Activated naive CD8-positive, alpha-beta T cell (primary cell): Measurements from ENCODE around the gene DOP1B.
"Not testable (repeated sequence)": the region's sequence is repeated elsewhere in the genome, so short reads cannot be mapped to it uniquely, and the experiment has no call there.

Experiments used
- H3K27ac Mint-ChIP-seq: one replicate; pipeline ENCODE4 v1.8.0; 2021; ENCODE audit warnings: mixed read lengths
- H3K27me3 Mint-ChIP-seq: one replicate; pipeline ENCODE4 v1.8.0; 2021; ENCODE audit warnings: mixed read lengths
- H3K36me3 Mint-ChIP-seq: one replicate; pipeline ENCODE4 v1.8.0; 2021; ENCODE audit warnings: mixed read lengths
- H3K4me1 Mint-ChIP-seq: one replicate; pipeline ENCODE4 v1.8.0; 2021; ENCODE audit warnings: low read depth, mixed read lengths
- H3K4me3 Mint-ChIP-seq: one replicate; pipeline ENCODE4 v1.8.0; 2021; ENCODE audit warnings: mild to moderate bottlenecking, mixed read lengths
- H3K9me3 Mint-ChIP-seq: one replicate; pipeline ENCODE4 v1.8.0; 2021; ENCODE audit warnings: low read depth, mixed read lengths

Gene DOP1B

DNA sequence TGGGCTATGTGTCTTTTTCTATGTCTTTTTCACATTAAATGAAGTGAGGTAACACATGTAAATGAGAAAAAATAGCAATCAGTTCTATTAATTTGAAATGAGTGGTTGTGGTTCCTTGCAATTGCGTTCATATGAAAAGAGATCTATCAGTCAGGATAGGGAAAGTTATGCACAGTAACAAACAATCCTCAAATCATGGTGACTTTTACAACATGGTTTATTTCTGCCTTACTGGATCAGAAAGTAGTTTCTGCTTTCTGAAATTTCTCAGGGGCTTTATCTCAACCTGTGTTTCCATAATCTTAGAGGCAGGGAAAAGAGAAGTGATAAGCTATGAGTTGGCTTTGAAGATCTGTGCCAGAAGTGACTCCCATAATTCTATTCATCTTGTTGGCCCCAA is 39.0 kb downstream of the DOP1B start:
- Mint-ChIP-seq H3K36me3 (peaks cover 17% of the 10 kb centered on the region), H3K27ac (no peak overlapping the region), H3K4me3 (no peak overlapping the region), H3K4me1 (no peaks in the 10 kb centered on the region), H3K27me3 (no peaks in the 10 kb centered on the region), H3K9me3 (no peaks in the 10 kb centered on the region)

DNA sequence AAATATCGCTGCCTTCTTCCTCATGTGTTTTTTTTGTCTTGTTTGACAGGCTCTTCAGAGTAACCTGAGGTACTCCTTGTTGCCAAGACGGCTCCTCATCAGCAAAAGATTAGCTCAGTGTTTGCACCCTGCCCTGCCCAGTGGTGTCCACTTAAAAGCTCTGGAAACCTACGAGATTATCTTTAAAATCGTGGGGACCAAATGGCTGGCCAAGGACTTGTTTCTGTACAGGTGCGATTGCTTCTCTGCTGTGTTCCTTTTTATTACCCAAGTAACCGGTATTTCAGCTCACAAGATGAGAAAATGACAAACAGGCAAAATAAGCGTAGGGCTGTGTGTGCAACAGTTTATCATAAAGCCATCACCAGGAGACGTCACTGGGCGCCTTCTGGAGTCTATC is 42.4 kb downstream of the DOP1B start:
- Mint-ChIP-seq H3K36me3 (peaks cover 16% of the 10 kb centered on the region), H3K9me3 (no peaks in the 10 kb centered on the region), H3K4me1 (peaks cover 11% of the 10 kb centered on the region)

DNA sequence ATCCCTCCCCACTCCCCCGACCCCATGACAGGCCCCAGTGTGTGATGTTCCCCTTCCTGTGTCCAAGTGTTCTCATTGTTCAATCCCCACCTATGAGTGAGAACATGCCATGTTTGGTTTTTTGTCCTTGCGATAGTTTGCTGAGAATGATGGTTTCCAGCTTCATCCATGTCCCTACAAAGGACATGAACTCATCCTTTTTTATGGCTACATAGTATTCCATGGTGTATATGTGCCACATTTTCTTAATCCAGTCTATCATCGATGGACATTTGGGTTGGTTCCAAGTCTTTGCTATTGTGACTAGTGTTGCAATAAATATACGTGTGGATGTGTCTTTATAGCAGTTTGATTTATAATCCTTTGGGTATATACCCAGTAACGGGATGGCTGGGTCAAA is 43.0 kb downstream of the DOP1B start:
- Mint-ChIP-seq H3K4me1 (peaks cover 12% of the 10 kb centered on the region), H3K36me3 (peaks cover 16% of the 10 kb centered on the region)
- H3K9me3 Mint-ChIP-seq, H3K4me3 Mint-ChIP-seq, H3K27me3 Mint-ChIP-seq, H3K27ac Mint-ChIP-seq: not testable (repeated sequence)

More for the DNA sequence above, 42.4 kb downstream of the DOP1B start:
- Mint-ChIP-seq H3K27ac (no peak overlapping the region), H3K4me3 (no peak overlapping the region), H3K27me3 (no peaks in the 10 kb centered on the region)

DNA sequence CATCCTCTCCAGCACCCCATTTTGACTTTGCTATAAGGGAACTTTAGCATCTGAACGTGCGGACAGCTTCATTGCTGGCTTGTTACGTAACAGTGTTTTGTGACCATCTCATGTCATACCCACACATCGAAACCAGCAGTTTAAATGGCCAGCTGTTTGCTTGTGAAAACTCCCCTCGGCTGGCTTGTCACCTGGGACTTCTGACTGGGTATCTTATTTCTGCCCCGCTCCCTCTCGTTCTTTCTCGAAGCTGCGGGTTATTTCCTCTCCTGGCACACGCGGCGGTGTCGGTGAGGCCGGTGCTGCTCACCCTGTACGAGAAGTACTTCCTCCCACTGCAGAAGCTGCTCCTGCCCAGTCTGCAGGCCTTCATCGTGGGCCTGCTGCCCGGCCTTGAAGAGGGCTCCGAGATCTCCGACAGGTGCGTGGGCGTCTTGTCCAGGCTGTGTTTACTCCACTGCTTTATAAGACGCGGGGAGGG is 43.5 kb downstream of the DOP1B start:
- H3K4me3 Mint-ChIP-seq: no peak overlapping the region
- no peak overlapping the region for H3K27ac Mint-ChIP-seq
- peaks cover 16% of the 10 kb centered on the region for H3K36me3 Mint-ChIP-seq
- H3K4me1 Mint-ChIP-seq: peaks cover 12% of the 10 kb centered on the region
- no peaks in the 10 kb centered on the region for H3K27me3 Mint-ChIP-seq
- no peaks in the 10 kb centered on the region for H3K9me3 Mint-ChIP-seq

DNA sequence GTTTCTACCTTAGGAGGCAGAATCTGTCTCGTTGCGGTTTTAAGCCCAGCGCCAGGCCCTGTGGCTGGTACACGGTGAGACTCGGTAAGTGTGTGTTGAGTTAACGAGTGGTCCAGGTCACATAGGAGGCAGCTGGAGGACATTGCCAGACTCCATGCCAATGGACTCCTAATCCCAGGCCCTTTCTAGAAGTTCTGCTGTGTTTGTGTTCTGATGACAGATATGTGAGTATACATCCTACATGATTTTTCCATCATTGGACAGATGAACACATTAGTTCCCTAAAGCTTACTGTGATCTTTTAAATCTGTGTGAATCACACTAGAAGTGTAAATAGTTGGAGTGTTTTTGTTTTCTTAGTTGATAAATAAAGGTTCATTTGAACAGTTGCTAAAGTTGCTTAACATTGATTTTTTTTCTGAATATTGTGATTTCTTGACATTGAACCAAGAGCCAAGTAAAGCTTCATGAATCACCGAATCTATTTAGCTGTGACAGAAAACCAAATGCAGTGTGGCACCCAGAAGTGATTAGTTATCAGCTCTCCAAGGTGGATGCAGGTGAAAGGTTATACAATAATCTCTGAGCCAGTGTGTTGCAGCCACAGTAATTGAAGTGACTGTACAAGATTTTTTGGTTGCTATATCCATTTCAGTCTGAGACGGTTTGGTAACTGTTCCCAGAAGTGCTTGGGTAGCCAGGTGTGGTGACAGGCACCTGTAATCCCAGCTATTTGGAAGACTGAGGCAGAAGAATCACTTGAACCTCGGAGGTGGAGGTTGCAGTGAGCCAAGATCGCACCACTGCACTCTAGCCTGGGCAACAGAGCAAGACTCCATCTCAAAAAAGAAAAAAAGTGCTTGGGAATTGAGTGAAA is 46.3 kb downstream of the DOP1B start:
- peaks cover 14% of the 10 kb centered on the region for H3K4me1 Mint-ChIP-seq
- H3K36me3 Mint-ChIP-seq: peaks cover 15% of the 10 kb centered on the region
- H3K27ac Mint-ChIP-seq: no peak overlapping the region
- H3K27me3 Mint-ChIP-seq: no peaks in the 10 kb centered on the region
- H3K9me3 Mint-ChIP-seq: no peaks in the 10 kb centered on the region
- H3K4me3 Mint-ChIP-seq: no peak overlapping the region

DNA sequence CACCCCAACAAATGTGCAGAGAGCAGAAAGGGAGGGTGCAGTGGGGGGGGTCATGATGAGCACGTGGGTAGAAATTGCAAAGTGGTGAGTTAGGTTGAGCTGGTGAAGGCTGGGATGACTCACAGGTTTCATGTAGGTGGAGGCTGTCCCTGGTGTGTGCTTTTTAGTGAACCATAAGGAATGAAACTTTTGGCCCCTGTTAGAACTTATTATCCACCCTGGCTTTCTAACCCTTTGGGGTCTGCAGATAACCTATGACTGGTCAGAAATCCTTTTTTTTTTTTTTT is 46.9 kb downstream of the DOP1B start:
- H3K27ac Mint-ChIP-seq: no peak overlapping the region
- H3K9me3 Mint-ChIP-seq: no peaks in the 10 kb centered on the region
- H3K36me3 Mint-ChIP-seq: peaks cover 14% of the 10 kb centered on the region
- peaks cover 14% of the 10 kb centered on the region for H3K4me1 Mint-ChIP-seq
- no peaks in the 10 kb centered on the region for H3K27me3 Mint-ChIP-seq
- no peak overlapping the region for H3K4me3 Mint-ChIP-seq

DNA sequence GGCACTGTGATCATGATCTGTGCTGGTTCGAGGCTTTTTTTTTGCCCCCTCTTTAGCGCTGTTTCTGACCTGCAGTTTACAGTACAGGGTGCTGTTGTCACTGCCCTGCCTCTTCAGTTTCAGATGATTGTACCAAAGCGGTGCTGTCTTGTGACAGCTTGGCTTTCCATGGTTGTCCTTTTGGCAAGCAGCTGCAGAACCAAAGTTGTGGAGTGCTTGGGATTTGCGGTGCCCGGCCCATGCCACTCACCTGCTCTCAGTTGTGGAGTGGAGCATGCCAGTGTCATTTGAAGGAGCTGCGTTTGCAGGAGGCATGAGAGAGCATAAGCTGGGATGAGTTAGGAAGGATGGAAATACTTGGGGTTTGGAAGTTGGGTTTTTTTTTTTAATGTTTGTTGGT is 48.4 kb downstream of the DOP1B start:
- H3K27me3 Mint-ChIP-seq: no peaks in the 10 kb centered on the region
- peaks cover 15% of the 10 kb centered on the region for H3K4me1 Mint-ChIP-seq
- no peak overlapping the region for H3K27ac Mint-ChIP-seq
- H3K36me3 Mint-ChIP-seq: peaks cover 9% of the 10 kb centered on the region
- H3K4me3 Mint-ChIP-seq: no peak overlapping the region
- no peaks in the 10 kb centered on the region for H3K9me3 Mint-ChIP-seq

DNA sequence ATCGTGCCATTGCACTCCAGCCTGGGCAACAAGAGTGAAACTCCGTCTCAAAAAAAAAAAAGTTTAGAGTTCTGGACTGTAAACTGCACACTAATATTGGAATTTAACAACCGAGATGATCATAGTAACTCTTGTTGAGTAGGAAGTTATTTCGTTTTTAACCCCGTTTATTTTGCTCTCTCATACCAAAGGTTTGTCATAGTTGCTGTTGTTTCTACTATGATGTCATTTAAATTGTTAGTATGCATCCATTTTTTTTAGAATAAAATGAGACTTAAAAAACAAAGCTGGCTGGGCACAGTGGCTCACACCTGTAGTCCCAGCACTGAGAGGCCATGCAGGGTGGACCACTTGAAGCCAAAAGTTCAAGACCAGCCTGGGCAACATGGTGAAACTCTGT is 49.3 kb downstream of the DOP1B start:
- Mint-ChIP-seq H3K27me3 (no peaks in the 10 kb centered on the region), H3K9me3 (no peaks in the 10 kb centered on the region), H3K27ac (no peak overlapping the region), H3K36me3 (peaks cover 9% of the 10 kb centered on the region), H3K4me3 (no peak overlapping the region), H3K4me1 (peaks cover 15% of the 10 kb centered on the region)
